KOPT-K1 (cell line): ENCODE measurements around the gene IQGAP2.
"Not testable (repeated sequence)": the region's sequence is repeated elsewhere in the genome, so short reads cannot be mapped to it uniquely, and the experiment has no call there.

Experiments used
- H3K27ac ChIP-seq: fragments of 200-600 bp; sonication (generic); 2 replicates; pipeline ENCODE4 v1.5.1; 2016; ENCODE audit warnings: antibody characterized with exemption, mild to moderate bottlenecking, low read depth, low read length; ENCODE audit not compliant: poor library complexity, severe bottlenecking
- H3K36me3 ChIP-seq: fragments of 200-600 bp; sonication (generic); 2 replicates; pipeline ENCODE4 v1.5.1; 2017; ENCODE audit warnings: antibody characterized with exemption, mild to moderate bottlenecking, low read length, moderate library complexity; ENCODE audit not compliant: insufficient read depth
- H3K9me3 ChIP-seq: fragments of 200-600 bp; sonication (generic); 2 replicates; pipeline ENCODE4 v1.5.1; 2017; ENCODE audit warnings: antibody characterized with exemption, low read length, mild to moderate bottlenecking; ENCODE audit not compliant: insufficient read depth, poor library complexity, severe bottlenecking

IQGAP2 gene

GRCh38 chr5:76422742-76423141 is 19.7 kb downstream of the IQGAP2 start:
- no peaks in the 10 kb centered on the region for H3K9me3 ChIP-seq
- no peak overlapping the region for H3K27ac ChIP-seq
- H3K36me3 ChIP-seq: no peaks in the 10 kb centered on the region

- no peaks in the 10 kb centered on the region for H3K36me3 ChIP-seq
- no peaks in the 10 kb centered on the region for H3K9me3 ChIP-seq
- no peak overlapping the region for H3K27ac ChIP-seq
Measured at GRCh38 chr5:76425146-76425545, 22.1 kb downstream of the IQGAP2 start.

- Histone ChIP-seq H3K36me3 (no peaks in the 10 kb centered on the region), H3K9me3 (no peaks in the 10 kb centered on the region), H3K27ac (no peak overlapping the region)
Measured at GRCh38 chr5:76425928-76426804, 23.1 kb downstream of the IQGAP2 start.

- no peaks in the 10 kb centered on the region for H3K9me3 ChIP-seq
- no peak overlapping the region for H3K27ac ChIP-seq
- H3K36me3 ChIP-seq: no peaks in the 10 kb centered on the region
Measured at GRCh38 chr5:76427206-76428140, 24.4 kb downstream of the IQGAP2 start.

GRCh38 chr5:76428550-76428949 is 25.5 kb downstream of the IQGAP2 start:
- not testable (repeated sequence) for H3K36me3 ChIP-seq, H3K27ac ChIP-seq, H3K9me3 ChIP-seq

GRCh38 chr5:76433261-76433660 is 30.2 kb downstream of the IQGAP2 start:
- no peaks in the 10 kb centered on the region for H3K36me3 ChIP-seq
- H3K27ac ChIP-seq: no peak overlapping the region
- H3K9me3 ChIP-seq: peaks cover 22% of the 10 kb centered on the region

GRCh38 chr5:76437507-76437906 is 34.4 kb downstream of the IQGAP2 start:
- not testable (repeated sequence) for H3K36me3 ChIP-seq, H3K27ac ChIP-seq
- peaks cover 47% of the 10 kb centered on the region for H3K9me3 ChIP-seq

GRCh38 chr5:76438025-76438424 is 34.9 kb downstream of the IQGAP2 start:
- Histone ChIP-seq H3K27ac (no peak overlapping the region), H3K36me3 (no peaks in the 10 kb centered on the region), H3K9me3 (peaks cover 47% of the 10 kb centered on the region)

GRCh38 chr5:76439201-76439600 is 36.1 kb downstream of the IQGAP2 start:
- Histone ChIP-seq H3K27ac (no peak overlapping the region), H3K36me3 (no peaks in the 10 kb centered on the region), H3K9me3 (peaks cover 47% of the 10 kb centered on the region)

GRCh38 chr5:76439929-76440328 is 36.8 kb downstream of the IQGAP2 start:
- H3K36me3 ChIP-seq: no peaks in the 10 kb centered on the region
- peaks cover 47% of the 10 kb centered on the region for H3K9me3 ChIP-seq
- no peak overlapping the region for H3K27ac ChIP-seq

- Histone ChIP-seq H3K36me3 (no peaks in the 10 kb centered on the region), H3K27ac (no peak overlapping the region), H3K9me3 (peaks cover 40% of the 10 kb centered on the region)
Measured at GRCh38 chr5:76441101-76441500, 38.0 kb downstream of the IQGAP2 start.

- Histone ChIP-seq H3K36me3 (no peaks in the 10 kb centered on the region), H3K27ac (no peak overlapping the region), H3K9me3 (peaks cover 32% of the 10 kb centered on the region)
Measured at GRCh38 chr5:76441890-76442673, 39.0 kb downstream of the IQGAP2 start.

GRCh38 chr5:76443066-76443800 is 40.1 kb downstream of the IQGAP2 start:
- Histone ChIP-seq H3K9me3 (peaks cover 24% of the 10 kb centered on the region), H3K36me3 (no peaks in the 10 kb centered on the region), H3K27ac (no peak overlapping the region)

- H3K9me3 ChIP-seq: peaks cover 6% of the 10 kb centered on the region
- no peaks in the 10 kb centered on the region for H3K36me3 ChIP-seq
- H3K27ac ChIP-seq: no peak overlapping the region
Measured at GRCh38 chr5:76445063-76445462, 42.0 kb downstream of the IQGAP2 start.
